Suppressor macrophage treated with lipopolysaccharide for 4 hours (primary cell): ENCODE data around the gene COLGALT1.
"Not testable (repeated sequence)": the region's sequence is repeated elsewhere in the genome, so short reads cannot be mapped to it uniquely, and the experiment has no call there.

Source experiments
- DNase-seq: peaks from one replicate; pipeline ENCODE4 v3.0.0-alpha.2; 2020

COLGALT1 gene

DNA sequence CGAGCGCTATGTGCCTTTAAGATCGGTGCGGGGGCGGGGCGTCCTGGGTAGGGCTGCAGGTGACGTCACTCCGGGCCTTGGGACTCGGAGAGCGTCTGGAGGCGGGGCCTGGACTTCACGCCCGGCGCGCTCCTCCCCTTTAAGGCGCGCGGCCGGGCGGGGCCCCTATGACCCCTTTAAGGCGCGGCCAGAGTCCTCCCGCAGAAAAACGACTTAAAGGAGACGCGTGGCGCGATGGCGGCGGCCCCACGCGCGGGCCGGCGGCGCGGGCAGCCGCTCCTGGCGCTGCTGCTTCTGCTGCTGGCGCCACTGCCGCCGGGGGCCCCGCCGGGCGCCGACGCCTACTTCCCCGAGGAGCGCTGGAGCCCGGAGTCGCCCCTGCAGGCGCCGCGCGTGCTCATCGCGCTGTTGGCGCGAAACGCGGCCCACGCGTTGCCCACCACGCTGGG, at the start of gene COLGALT1:
COLGALT1 (plus strand) TSS at position 170 of the 449 bp plus-strand sequence; CDS start at position 235, 65 bp downstream.
- peak; percentile 100 for DNase-seq

DNA sequence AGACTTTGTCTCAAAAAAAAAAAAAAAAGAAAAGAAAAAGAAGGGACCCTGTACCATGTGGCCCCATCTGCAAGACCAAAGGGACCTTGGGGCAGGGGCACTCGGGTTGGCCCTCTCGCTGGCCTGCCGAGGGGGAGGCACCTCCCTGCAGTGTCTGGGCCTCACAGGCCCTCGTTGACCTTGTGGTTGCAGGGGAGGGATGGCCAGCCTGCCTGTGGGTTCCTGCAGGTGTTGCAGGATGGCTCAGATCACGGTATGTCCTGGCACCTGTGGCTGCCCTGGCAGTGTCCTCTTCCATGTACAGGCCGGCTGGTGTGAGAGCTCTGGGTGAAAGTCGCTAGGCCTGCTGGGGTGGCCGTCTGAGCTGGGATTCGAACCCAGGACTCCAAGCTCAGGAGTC, 48.7 kb upstream of the COLGALT1 start:
- no peak for DNase-seq

DNA sequence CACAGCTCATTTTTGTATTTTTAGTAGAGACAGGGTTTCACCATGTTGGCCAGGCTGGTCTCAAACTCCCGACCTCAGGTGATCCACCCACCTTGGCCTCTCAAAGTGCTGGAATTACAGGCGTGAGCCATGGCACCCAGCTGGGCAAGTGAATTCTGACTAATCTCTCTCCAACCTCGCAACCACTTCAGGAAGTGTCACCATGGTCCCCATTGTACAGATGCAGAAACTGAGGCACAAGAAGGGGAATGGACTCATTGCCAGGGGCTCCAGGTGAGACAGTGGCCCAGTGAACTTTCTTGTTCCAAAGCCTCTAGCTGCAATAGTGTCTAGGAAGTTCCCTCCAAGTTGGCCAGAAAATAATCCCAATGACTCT, 46.9 kb upstream of the COLGALT1 start:
- DNase-seq, result not testable (repeated sequence)

DNA sequence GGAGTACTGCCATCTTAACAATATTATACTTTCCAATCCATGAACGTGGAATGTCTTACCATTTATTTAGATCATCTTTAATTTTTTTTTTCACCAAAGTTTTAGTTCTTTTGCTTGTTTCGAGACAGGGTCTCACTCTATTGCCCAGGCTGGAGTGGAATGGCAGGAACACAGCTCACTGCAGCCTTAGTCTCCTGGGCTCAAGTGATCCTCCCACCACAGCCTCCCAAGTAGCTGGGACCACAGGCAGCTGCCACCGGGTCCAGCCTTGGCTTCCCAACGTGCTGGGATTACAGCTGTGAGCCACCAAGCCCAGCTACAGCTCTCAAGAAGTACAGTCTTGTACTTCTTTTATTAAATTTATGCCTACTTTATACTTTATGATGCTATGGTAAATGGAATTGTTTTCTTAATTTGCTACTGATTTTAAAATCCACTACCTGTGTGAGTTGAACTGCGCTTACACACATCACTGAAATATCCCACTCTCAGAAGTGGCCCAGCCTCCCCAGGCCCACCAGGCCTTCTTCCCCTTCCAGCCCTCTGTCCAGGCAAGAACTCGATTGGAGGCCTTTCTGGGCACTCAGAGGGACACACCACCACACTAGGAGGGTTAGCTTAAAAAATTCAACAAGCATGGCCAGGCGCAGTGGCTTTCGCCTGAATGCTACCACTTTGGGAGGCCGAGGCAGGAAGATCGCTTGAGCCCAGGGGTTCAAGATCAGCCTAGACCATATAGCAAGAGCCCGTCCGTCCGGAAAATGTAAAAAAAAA, 45.0 kb upstream of the COLGALT1 start:
- peak; percentile 31 for DNase-seq

DNA sequence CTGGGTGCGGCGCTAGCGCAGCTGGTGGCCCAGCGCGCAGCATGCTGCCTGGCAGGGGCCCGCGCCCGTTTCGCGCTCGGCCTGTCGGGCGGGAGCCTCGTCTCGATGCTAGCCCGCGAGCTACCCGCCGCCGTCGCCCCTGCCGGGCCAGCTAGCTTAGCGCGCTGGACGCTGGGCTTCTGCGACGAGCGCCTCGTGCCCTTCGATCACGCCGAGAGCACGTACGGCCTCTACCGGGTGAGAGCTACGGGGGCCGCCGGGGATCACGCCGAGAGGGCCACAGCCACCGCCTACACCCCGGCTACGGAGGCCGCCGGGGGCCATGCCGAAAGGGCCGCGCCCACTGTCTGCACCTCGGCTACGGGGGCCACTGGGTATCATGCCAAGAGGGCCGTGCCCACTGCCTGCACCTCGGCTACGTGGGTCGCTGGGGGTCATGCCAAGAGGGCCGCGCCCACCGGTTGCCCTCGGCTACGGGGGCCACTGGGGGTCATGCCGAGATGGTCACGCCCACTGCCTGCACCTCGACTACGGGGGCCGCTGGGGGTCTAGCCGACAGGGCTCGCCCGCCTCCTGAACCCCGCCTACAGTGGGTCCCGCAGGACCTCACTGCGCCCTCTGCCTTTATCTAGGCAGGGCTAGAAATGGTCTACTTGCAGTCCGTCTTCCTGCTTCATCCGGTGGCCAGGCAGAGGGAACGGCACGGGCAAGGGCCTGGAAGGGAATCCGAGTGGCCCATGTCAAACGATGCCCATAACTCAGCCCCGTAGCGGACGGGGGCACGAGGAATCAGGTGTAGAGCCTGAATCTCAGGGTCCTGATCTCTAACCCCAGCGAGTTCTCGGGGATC, 43.5 kb upstream of the COLGALT1 start:
- peak; percentile 80 for DNase-seq

DNA sequence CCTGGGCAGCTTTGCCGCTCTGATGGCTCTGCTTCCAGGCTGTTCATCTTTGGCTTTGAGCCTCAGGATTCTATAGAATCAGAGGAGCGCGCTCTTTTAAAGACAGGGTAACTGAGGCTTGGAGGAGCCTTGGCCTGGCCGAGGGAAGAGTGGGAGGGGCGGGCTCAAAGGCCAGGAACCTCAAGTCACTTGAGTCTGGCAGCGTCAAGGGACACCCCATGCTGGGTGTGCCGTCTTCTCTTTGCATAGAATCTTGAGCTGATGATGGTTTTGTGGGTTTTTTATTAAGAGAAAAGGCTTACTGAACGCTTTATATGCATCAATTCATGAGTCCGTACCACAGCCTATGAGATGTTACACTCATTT, 42.9 kb upstream of the COLGALT1 start:
- peak; percentile 13 for DNase-seq

DNA sequence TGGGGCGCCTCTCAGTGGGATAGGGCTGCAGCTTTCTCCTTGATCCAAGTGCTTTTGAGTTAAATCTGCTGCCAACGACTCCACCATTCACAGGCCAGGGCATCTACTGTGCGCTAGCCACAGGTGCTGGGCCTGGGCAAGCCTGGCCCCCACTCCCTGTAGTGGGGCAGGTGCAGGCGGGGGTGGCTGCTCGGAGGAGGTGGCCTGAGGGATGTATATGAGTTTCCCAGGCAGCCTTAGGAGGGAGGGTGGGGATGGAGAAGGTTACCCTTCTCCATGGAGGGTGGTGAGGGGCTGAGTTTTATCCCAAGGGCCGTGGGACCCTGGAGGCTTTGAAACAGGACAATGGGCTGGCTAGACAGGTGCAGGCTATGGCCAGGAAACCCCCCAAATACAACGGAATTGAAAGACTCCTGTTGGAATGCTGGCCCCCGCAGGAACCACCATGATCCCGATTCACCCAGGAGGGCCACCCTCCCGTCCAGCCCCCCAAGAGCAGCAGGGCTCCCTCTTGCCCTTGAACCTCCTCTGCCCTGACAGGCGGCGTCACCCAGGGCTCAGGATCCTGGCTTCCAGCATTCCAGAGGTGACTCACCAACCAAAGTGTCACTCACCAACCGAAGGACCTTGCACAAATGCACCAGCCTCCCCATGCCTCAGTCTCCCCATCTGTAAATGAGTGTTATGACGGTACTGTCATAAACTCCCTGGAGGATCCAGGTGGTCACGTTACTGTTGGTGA, 39.9 kb upstream of the COLGALT1 start:
- no peak for DNase-seq

DNA sequence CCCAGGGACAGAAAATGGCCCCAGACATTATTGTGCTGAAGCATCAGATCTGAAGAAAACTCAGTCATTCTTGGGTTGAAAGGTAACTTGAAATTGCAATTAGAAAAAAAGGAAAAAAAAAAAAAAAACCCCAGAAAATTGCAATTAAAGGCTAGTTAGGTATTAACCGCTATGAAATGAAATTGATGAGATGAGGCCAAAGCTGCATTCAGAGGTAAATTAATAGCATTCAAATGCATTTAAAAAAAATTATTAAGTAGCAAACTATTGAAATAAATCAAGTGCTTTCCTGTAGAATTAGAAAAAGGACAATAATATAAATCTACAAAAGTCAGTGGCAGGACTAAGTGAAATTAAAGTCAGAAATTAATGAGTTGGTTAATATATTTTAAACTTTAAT, 37.6 kb upstream of the COLGALT1 start:
- DNase-seq, result no peak

DNA sequence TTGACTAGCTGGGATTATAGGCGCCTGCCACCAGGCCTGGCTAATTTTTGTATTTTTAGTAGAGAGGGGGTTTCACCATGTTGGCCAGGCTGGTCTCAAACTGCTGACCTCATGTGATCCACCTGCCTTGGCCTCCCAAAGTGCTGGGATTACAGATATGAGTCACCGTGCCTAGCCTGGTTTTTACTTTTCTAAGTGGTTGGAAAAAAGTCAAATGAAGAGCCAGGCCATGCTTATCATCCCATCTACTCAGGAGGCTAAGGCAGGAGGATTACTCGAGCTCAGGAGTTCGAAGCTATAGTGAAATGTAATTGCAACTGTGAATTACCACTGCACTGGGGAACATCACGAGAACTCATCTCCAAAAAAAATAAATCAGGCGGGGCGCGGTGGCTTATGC, 36.8 kb upstream of the COLGALT1 start:
- DNase-seq, result not testable (repeated sequence)

DNA sequence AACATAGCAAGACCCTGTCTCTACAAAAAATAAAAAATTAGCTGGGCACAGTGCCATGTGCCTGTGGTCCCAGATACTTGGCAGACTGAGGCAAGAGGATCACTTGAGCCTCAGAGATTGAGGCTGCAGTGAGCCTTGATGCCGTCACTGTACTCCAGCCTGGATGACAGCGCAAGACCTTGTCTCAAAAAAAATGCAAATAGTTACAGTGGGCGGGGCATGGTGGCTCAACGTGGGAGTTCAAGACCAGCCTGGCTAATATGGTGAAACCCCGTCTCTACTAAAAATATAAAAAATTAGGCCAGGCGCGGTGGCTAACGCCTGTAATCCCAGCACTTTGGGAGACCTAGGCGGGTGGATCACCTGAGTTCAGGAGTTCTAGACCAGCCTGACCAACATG, 35.5 kb upstream of the COLGALT1 start:
- DNase-seq, result no peak

DNA sequence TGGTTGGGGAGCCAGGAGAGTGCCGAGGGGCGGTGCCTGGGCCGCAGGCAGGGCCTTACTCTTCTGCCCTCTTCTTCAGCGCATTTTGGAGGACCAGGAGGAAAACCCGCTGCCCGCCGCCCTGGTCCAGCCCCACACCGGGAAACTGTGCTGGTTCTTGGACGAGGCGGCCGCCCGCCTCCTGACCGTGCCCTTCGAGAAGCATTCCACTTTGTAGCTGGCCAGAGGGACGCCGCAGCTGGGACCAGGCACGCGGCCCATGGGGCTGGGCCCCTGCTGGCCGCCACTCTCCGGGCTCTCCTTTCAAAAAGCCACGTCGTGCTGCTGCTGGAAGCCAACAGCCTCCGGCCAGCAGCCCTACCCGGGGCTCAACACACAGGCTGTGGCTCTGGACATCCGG, 34.6 kb upstream of the COLGALT1 start:
- no peak for DNase-seq

DNA sequence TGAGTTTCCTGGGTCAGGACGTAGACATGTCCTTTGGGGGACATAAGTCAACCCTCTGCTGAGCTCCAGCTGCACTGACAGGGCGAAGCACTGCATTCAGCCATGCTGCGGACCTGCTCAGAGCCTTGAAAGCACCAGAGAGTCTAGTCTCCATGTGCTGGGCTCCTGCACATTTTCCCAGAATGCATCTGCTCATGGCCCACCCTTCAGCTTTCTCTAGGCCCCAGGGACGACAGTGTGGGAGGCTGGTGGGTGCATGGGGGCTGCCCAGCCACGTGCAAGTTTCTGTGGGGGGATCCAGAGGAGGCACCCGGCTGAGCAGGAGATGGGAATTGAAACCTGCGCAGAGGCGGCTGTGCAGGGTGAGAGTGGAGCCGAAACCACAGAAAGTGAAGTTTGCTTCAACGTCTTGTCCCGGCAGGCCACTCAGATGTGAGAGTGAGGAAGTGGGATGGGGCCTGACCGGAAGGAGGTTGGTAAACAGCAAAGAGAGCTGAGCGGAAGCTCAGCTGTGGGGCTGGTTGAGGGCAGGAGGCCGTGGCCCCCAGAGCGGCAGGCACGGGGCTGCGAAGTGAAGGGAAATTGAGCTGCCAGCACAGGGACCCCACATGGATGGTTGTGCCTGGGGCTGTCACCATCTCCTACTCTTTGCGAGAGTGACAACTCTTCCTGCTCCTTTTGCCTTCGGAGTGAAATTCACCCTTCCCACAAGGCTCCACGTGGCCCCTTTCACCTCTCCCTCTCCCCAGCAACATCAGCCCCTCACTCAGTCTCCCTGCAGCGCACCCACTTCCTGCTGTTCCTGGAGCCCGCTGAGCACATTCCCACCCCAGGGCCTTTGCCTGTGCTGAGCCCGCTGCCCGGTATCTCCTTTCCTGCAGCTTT, 32.2 kb upstream of the COLGALT1 start:
- DNase-seq, result peak; percentile 90

DNA sequence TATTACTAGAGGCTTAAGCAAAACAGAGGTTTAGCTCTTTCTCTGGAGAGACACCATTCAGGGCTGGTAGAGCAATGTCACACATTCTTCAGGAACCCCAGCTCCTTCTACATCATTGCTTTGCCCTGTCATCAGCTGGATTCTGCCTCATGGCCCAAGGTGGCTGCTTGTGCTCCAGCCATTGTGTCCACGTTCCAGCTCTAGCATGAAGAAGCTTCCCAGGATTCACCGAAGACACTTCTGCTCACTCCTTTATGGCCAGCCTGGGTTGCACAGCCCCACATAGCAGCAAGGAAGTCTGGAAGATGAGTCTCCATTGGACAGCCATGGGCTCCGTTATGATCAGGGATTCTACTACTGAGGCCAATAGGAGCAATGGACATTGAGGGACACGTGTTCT, 30.8 kb upstream of the COLGALT1 start:
- DNase-seq, result no peak

DNA sequence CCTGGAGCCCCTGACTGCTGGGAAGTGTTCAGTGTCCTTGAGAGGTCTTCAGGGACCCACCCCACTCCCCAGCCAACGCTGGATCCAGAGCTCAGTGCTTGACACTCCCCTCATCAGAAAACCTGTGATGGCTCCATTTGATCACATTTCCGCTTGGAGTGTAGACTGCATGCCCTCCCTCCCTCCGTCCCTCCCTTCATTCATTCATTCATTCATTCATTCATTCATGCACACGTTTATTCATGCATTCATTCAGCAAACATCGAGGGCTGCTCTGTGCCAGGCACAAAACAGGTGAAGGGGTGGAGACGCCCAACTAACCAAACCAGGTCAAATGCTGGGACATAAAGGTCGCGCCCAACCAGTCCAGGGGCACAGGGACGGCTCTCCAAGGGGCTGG, 30.3 kb upstream of the COLGALT1 start:
- no peak for DNase-seq

DNA sequence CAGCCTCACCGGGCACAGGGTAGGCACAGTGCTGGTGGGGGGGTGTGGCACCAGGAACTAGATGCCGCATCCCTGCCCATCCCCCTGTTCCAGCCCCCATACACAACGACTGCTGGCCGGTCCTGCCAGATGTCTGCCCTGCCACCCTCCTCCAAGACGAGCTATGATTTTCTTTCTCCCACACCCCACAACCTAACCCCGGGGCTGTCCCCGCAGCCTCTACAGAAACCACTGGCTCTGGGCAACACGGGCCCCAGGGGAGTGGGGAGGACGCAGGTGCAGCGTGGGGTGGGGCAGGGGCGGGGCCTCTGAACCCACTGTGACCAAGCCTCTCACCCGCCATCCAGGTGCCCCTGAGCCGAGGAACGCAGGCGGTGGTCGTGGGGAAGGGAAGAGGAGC, 28.5 kb upstream of the COLGALT1 start:
- DNase-seq, result no peak

DNA sequence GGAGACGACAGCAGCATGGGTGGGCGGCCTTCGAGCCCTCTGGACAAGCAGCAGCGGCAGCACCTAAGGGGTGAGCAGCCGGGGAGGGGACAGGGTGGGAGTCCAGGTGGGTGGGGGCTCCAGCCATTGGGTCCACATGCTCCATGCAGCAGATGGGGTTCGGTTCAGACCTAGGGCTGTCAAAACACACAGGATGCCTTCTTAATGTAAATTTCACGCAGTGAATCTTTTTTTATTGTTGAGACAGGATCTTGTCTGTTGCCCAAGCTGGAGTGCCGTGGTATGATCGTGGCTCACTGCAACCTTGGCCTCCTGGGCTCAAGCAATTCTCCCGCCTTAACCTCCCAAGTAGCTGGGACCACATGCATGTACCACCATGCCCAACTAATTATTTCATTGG, 28.1 kb upstream of the COLGALT1 start:
- DNase-seq, result no peak

DNA sequence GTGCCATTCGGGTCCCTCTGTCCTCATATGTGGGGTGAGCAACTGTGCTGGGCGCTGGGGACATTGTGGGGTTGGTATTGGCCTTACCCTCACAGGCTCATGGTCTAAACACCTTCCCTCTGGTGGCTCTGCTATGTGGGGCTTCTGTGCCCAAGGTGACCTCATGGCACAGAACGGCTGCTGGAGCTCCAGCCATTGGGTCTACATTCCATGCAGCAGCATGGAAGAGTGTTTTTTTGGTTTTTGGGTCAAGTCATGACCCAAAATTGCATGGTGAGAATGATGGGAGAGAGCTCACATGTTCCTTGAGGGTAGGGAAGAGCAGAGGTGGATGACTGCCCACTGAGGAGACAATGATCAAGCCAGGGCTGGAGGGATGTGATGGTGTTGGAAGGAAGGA, 26.8 kb upstream of the COLGALT1 start:
- DNase-seq, result no peak

DNA sequence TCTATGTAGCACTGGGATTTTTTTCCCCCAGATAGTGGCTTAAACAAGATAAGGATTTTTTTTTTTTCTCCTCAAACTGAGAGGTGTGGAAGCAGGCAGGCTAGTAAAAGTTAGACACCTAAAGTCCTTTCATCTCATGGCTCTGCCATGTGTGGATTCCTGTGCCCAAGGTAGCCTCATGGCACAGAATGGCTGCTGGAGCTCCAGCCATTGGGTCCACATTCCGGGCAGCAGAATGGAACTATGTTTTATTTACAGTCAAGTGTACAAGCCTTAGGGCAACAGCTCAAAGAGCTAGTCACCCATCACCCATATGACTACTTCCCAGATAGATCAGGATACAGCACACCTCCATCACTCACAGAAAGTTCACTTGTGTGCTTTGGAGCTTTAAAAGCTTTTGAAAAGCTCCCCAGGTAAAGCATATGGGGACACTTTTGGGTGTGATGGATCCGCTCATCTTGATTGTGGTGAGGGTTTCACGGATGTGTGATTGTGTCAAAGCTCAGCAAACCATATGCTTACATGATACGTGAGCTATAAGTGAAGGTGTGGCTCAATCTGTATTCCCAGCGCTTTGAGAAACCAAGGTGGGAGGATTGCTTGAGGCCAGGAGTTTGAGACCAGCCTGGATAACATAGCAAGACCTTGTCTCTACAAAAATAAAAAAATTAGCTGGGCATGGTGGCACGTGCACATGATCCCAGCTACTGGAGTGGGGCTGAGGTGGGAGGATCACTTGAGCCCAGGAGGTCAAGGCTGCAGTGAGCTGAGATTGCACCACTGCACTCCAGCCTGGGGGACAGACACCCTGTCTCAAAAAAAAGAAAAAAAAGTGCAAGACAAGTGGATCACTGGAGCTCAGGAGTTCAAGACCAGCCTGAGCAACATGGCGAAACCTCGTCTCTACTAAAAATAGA, 25.9 kb upstream of the COLGALT1 start:
- no peak for DNase-seq

DNA sequence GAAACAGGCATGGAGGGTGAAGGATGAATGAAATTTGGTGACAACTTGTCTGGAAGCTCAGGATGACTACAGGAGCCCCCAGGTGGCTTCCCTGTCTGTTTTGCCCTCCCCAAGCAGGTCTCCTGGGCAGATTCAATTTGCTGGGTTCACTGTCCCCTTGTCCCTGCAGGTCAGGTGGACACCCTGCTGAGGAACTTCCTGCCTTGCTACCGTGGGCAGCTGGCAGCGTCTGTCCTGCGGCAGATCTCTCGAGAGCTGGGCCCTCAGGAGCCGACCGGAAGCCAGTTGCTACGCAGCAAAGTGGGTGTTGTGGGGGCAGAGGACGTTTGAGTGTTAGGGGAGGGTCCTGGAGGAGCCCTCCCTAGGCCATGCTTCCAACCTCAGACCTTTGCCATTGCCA, 24.9 kb upstream of the COLGALT1 start:
- DNase-seq, result no peak

DNA sequence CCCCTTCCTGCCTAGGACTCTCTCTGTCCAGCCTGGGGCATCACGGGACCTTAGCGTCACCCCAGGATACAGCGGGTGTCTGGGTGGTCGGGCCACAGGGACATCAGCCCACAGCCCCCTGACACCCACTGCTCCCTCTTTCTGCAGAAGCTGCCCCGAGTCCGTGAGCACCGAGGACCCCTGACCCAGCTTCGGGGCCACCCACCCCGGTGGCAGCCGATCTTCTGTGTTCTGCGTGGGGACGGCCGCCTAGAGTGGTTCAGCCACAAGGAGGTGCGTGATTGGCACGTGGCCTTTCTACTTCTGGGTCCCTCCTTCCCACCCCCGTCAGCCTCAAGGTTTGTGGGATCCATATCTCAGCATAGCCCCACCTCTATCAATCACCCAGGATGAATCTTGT, 23.3 kb upstream of the COLGALT1 start:
- DNase-seq, result no peak

DNA sequence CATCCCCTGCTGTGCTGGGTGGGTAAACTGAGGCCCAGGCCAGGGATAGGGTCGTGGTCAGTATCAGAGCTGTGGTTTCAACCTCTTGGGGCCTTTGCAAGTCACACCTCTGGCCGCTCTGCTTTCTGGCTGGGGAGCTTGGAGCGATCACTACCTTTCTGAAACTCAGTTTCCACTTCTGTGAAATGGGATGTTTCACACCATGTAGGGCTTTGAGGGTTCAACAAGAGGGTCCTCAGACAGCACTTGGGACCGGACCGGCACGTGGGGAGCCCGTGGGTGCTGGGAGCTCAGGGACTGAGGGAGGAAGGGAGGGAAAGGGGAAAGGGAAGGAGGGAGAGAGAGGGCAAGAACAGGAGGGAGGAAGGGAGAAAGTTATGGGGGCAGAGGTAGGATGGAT, 22.9 kb upstream of the COLGALT1 start:
- DNase-seq, result no peak
